Liver (tissue), 3 donors: ENCODE measurements around the gene LMNB1.

Experiments used
- ATF3 ChIP-seq: IDR thresholded peaks from 2 replicates; pipeline ENCODE4 v1.6.1; 2016; ENCODE audit warnings: antibody characterized with exemption
- CTCF ChIP-seq: fragments of 150-350 bp; IDR thresholded peaks from 2 replicates; pipeline ENCODE4 v1.5.1; 2017; ENCODE audit warnings: improper control_type of control experiment, low read depth, low read length; ENCODE audit not compliant: missing input control
- EGR1 ChIP-seq, 2 donors: IDR thresholded peaks; 2 replicates each; pipeline ENCODE4 v1.6.1; 2016 to 2018; ENCODE audit warnings: antibody characterized with exemption in 2 of 2, low read depth in 2 of 2
- FOXA1 ChIP-seq: IDR thresholded peaks from 2 replicates; pipeline ENCODE4 v1.6.1; 2016; ENCODE audit warnings: antibody characterized with exemption
- GABPA ChIP-seq, 2 donors: IDR thresholded peaks in 1 of 2; conservative IDR thresholded peaks in 1 of 2; 2 replicates each; pipeline ENCODE4 v1.6.1; 2016; ENCODE audit warnings: antibody characterized with exemption in 2 of 2, mild to moderate bottlenecking in 1 of 2, moderate library complexity in 1 of 2
- HNF4A ChIP-seq, 2 donors: conservative IDR thresholded peaks; 2 replicates each; pipeline ENCODE4 v1.6.1; 2016; ENCODE audit warnings: antibody characterized with exemption in 2 of 2, mild to moderate bottlenecking in 2 of 2
- JUND ChIP-seq, 2 donors: IDR thresholded peaks; 2 replicates each; pipeline ENCODE4 v1.6.1; 2016; ENCODE audit warnings: antibody characterized with exemption in 2 of 2
- MAX ChIP-seq: IDR thresholded peaks from 2 replicates; pipeline ENCODE4 v1.6.1; 2016; ENCODE audit warnings: antibody characterized with exemption
- RAD21 ChIP-seq, 2 donors: IDR thresholded peaks; 2 replicates each; pipeline ENCODE4 v1.6.1; 2016; ENCODE audit warnings: antibody characterized with exemption in 2 of 2, mild to moderate bottlenecking in 2 of 2
- REST ChIP-seq: IDR thresholded peaks from 2 replicates; pipeline ENCODE4 v1.6.1; 2016; ENCODE audit warnings: antibody characterized with exemption, mild to moderate bottlenecking
- RXRA ChIP-seq, 2 donors: IDR thresholded peaks; 2 replicates each; pipeline ENCODE4 v1.6.1; 2017 to 2018; ENCODE audit warnings: antibody characterized with exemption in 2 of 2, mild to moderate bottlenecking in 1 of 2
- SP1 ChIP-seq: IDR thresholded peaks from 2 replicates; pipeline ENCODE4 v1.6.1; 2018; ENCODE audit warnings: antibody characterized with exemption, mild to moderate bottlenecking
- TAF1 ChIP-seq: conservative IDR thresholded peaks from 2 replicates; pipeline ENCODE4 v1.6.1; 2016; ENCODE audit warnings: antibody characterized with exemption, mild to moderate bottlenecking
- ZBTB33 ChIP-seq: IDR thresholded peaks from 2 replicates; pipeline ENCODE4 v1.6.1; 2016; ENCODE audit warnings: antibody characterized with exemption
- donor health status: healthy.
- donor health status: healthy.

- no peak for TF ChIP-seq CTCF
- TF ChIP-seq TAF1, result no peak
- no peak for TF ChIP-seq SP1
- no peak for TF ChIP-seq MAX
- TF ChIP-seq RAD21 (IDR thresholded peaks at IDR 0.05), result no peak
- TF ChIP-seq ZBTB33, result no peak
- TF ChIP-seq GABPA (IDR thresholded peaks at IDR 0.05 in 1 of 2, conservative IDR thresholded peaks at IDR 0.05 in 1 of 2), result no peak
- no peak for TF ChIP-seq JUND (IDR thresholded peaks at IDR 0.05)
- no peak for TF ChIP-seq HNF4A (conservative IDR thresholded peaks at IDR 0.05)
- TF ChIP-seq REST, result no peak
- no peak for TF ChIP-seq FOXA1
- no peak for TF ChIP-seq RXRA (IDR thresholded peaks at IDR 0.05)
- TF ChIP-seq ATF3, result no peak
- TF ChIP-seq EGR1 (IDR thresholded peaks at IDR 0.05; ENCODE audit: low read depth in 2 of 2), result no peak
Measured at GRCh38 chr5:126799780-126800179, 22.8 kb downstream of the LMNB1 start.
